NCI-H2196 (cell line): ENCODE data around the gene TBC1D22A.
"Not testable (repeated sequence)": the region's sequence is repeated elsewhere in the genome, so short reads cannot be mapped to it uniquely, and the experiment has no call there.

Experiments used
- DNase-seq: peaks from one replicate; lab custom pipeline; 2025; ENCODE audit not compliant: unreplicated experiment; lab: John Stamatoyannopoulos, UW

Gene TBC1D22A

GRCh38 chr22:47157486-47158270, 395.2 kb downstream of the TBC1D22A start:
- DNase-seq, result no peak

GRCh38 chr22:47158457-47158856, 396.0 kb downstream of the TBC1D22A start:
- no peak for DNase-seq

DNA sequence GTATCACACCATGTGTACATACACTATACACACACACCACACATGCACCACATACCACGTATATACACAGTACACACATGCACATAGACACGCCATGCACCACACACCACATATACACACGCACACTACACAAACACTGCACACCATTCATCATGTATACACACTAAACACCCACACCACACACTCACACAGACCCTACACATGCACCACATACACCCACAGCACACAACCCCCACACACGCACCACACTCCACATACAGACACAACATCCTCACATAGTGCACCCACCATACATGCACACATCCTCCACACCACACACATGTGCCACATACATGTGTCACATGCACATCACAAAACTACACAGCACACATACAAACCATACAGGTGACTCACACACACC, 397.1 kb downstream of the TBC1D22A start:
- DNase-seq, result no peak

DNA sequence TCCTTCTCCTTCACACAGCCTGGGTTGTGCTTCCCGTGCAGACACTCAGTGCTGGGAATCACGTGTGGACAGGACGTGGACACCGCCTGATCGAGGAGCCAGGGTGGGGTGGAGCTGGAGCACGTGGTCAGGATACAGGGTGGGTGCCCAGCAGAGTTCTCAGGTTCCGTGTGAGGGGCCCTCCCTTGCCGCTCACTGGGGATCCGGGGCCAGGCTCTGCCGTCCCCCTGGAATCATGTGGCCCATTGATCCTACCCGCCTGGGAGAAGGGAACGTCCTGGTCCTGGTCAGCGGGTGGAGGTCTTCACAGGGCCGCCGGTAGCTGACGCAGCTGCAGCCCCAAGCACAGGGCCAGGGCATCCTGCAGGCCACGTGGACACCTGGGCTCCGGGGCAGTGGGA, 397.7 kb downstream of the TBC1D22A start:
- no peak for DNase-seq

DNA sequence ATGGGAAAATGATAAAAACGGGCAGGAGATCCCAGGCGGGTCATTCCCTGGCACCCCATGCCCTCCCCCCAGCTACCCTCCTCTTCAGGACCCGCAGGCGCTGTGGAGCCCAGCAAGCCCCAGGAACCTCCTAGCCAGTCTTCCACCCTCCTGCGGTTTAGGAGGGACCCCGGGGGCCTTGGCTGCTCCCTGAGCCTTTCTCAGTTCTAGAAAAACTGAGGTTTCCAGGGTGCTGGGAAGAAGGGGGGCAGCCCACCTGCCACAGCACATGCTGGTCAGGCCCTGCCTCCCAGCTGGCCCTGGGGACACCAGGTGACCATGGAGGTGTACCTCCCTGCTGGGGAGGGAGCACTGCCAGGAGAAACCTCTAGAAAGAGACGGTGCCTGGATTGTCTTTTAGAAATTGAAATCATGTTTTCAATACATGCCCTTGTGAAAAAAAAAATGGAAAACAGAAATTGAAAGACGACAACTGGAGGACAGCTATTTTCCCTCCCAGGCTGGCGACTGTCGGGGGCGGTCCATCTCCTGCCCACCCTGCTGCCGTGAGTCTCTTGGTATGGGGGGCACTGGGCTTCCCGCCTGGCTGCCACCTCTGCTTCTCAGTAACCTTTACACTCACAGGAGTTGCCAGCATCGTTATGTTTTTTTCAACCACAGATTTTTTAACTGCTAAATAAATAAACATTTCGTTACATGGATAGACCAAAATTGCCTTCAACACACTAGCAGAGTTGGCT, 398.5 kb downstream of the TBC1D22A start:
- DNase-seq, result no peak

- no peak for DNase-seq
These were observed 399.2 kb downstream of the TBC1D22A start for GRCh38 chr22:47161631-47162030.

DNA sequence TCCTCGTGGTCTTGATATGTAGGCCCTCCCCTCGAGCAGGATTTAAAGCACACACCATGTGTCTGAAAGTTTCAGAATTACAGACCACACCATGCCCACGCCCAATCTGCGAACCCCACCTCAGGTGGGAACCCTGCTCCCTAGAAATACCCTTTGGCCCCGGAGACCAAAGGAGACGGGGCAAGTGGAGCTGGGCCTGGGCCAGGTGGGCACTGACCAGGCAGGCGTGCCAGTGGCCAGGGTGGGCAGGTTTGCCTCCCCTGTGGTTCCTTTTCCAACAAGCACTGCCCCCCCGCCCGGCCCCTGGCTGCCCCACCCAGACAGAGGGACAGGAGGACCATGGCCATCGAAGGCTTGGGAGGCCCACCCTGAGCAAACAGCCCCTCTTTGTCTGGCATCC, 400.4 kb downstream of the TBC1D22A start:
- no peak for DNase-seq

GRCh38 chr22:47163481-47163855, 401.0 kb downstream of the TBC1D22A start:
- no peak for DNase-seq

- DNase-seq, result no peak
These were observed 401.5 kb downstream of the TBC1D22A start for GRCh38 chr22:47163856-47164513.

GRCh38 chr22:47164514-47165337, 402.3 kb downstream of the TBC1D22A start:
- DNase-seq, result no peak

DNA sequence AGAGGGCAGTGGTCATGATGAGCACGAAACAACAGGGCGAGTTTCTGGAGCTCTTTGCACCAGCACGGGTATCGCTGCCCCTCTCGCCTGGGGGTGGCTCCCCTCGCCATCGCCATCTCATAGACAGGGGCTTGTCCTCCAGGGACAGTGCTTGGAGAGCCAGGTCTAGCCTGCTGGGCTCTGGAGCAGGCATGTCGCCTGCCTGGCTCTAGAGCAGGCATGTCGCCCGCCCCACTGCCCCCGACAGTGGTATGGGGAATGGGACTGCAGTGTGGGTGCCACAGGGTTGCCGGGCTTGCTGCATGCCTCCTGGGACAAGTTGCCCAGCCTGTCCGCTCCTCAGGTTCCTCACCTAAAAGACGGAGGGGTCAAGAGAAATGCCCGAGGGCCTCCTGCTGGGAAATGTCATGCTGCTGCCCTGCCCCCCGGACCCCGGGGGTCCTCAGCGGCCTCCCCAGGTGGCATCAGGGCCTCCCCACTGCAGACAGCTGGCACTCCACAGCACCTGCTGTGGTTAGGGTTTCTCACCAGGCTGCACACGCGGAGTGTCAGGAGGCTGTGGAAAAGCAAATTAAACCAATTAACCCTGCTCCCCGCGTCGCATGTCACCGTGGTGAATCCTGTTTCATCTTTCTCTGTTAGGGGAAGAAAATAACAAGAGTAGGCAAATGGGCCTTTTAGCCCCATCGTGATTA, 403.0 kb downstream of the TBC1D22A start:
- no peak for DNase-seq

DNA sequence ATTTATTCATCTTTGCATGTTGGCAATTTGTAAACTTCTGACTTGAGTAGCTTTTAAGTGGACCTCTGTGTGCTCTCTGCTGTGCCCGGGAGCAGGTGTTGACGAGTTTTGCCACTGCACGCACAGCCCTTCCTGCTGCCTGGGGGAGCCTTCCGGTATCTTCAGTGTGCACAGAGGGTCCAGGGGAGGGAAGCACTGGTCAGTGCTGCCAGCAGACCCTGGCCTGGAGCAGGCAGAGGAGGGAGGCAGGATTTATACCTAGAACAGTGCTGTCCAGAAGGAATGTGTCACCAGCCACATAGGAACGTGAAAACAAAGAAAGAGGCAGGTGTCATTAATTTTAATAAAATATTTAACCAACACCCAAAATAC, 403.6 kb downstream of the TBC1D22A start:
- DNase-seq, result no peak

- DNase-seq, result peak; percentile 33
These were observed 404.1 kb downstream of the TBC1D22A start for GRCh38 chr22:47166446-47167016.

DNA sequence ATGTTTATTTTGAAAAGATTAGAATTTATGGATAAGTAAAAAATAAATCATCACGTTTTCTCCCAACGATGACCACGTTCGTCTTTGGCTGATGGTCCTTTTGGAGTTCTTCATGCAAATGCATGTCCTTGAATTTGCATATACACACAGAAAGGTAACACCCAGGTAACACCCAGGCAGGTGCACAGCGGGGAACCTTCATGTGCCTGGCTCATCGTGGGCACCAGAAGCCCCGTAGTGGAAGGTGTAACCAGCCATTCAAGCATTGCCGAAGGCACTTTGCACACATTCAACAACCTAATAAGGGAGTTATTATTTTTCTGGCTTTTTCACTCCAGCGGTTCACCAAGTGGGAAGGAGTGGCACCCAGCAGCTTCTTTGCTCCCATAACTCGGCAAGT, 404.6 kb downstream of the TBC1D22A start:
- peak; percentile 33 for DNase-seq

DNA sequence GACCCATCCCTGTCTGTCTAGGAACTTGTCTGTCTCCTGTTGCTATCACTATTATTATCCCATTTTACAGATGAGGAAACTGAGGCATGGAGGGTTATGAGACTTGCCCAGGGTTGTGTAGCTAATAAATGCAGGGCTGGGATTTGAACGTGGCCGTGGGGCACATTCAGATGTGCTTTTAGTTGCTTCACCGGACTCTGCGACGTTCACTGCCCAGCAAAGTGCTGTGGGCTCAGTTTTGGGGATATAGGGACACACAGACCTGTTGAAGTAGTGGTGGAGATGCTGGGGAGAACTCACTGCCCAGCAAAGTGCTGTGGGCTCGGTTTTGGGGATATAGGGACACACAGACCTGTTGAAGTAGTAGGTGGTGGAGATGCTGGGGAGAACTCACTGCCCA, 405.5 kb downstream of the TBC1D22A start:
- DNase-seq, result not testable (repeated sequence)

DNA sequence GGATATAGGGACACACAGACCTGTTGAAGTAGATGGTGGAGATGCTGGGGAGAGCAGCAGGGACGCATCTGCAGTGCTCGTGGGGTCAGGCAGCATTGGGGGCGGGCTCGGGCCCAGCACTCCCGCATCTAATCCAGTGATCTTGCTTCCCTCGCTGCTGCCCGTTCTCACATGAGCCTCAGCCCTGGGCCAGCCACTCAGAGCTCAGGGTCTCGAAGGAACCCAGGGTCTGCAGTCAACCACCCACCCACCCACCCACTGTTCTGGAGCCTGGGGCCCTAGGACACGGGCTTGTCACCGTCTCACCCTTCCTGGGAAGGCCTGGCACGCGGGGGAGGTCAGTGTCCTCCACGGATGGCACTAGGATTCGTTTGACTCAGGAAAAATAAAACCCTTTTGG, 406.0 kb downstream of the TBC1D22A start:
- no peak for DNase-seq

- peak; percentile 19 for DNase-seq
These were observed 406.7 kb downstream of the TBC1D22A start for GRCh38 chr22:47168900-47169800.

DNA sequence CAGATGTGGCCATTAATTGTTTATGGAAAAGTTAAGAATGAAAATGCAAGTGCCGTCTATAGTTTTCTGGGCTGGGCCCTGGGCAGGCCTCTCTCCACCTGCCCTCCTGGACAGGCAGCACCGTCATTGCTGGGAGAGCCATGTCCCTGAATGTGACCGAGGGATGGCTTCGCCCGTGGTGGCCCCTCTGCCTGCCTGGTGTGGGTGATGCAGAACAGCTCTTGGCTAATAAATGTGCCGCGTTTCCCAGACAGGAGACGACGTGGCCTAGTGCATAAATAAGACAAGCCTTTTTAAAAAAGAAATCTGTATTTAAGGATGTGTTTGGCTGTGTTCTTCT, 407.3 kb downstream of the TBC1D22A start:
- DNase-seq, result no peak
